NCI-H345 treated with DMSO at 0.1 percent for 48 hours (cell line): ENCODE data around the gene RAMP3.
"Not testable (repeated sequence)": the region's sequence is repeated elsewhere in the genome, so short reads cannot be mapped to it uniquely, and the experiment has no call there.

Source experiments
- DNase-seq: peaks from one replicate; lab custom pipeline; 2025; ENCODE audit not compliant: unreplicated experiment; lab: John Stamatoyannopoulos, UW

Gene RAMP3

DNA sequence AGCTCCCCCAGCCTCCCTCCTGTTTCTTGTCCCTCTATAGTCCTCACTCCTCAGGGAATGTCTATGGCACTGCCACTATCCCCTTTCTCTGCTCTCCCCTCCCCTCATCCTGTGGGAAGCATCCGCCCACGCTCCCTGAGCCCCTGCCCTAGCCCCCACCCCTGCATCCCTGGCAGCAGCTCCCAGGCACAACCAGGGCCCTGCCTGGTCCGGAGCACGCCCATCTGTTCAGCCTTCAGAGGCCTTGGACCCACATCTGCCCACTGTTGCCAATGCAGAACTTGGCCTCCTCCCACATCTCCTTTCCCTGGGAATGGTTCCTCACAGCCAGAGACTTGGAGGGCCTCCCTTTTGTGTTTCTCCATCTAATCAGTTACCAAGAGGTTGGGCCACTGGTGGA lies 25.7 kb upstream of the RAMP3 start:
- no peak for DNase-seq

DNA sequence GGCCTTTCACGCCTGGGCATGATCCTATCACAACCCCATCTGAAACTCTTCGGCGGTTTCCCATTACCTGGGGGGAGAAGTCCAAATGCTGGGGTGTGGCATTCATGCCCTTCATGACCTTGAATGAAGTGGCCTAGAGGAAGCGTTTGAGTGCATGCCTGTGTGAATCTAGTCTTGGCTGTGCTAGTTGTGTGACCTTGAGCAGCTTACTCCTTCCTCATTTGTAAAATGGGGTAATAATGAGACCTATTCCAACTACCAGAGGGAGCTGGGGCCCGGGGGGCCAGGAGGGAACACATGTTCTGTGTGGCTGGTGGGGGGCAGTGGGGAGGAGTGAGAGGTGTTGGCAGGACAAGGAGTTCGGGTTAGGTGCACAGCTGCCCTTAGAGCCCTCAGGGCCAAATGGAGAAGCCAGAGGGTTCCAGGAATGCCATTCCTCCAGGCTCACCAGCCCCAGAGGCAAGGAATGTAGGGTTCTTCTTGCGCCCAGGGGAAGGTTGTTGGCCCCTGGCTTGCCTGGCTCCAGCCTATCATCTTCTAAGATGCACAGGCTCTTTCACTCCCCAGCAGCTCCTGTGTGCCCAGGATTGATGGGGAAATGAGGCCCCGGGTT lies 24.8 kb upstream of the RAMP3 start:
- no peak for DNase-seq

- no peak for DNase-seq
These were observed 24.2 kb upstream of the RAMP3 start for GRCh38 chr7:45133352-45133751.

DNA sequence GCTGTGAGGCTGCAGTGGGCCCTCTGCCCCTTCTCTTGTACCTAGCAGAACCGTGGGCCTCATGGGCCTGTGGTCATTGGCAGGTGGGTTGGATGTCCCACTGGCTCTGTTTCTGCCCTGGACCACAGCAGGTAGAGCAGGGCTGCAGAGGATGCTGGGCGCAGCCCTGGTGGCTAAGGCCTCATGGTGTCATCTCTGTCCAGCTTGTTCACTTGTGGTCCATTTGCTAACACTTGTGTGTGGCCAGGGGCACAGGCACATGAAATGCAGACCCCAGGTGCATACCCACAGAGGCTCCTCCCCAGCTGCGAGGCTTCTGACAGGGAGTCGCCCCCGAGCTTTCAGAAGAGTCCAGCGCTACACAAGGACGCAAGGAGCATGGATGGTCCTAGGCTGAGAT lies 23.7 kb upstream of the RAMP3 start:
- DNase-seq: no peak

GRCh38 chr7:45136106-45137060 lies 21.2 kb upstream of the RAMP3 start:
- peak; percentile 28 for DNase-seq

DNA sequence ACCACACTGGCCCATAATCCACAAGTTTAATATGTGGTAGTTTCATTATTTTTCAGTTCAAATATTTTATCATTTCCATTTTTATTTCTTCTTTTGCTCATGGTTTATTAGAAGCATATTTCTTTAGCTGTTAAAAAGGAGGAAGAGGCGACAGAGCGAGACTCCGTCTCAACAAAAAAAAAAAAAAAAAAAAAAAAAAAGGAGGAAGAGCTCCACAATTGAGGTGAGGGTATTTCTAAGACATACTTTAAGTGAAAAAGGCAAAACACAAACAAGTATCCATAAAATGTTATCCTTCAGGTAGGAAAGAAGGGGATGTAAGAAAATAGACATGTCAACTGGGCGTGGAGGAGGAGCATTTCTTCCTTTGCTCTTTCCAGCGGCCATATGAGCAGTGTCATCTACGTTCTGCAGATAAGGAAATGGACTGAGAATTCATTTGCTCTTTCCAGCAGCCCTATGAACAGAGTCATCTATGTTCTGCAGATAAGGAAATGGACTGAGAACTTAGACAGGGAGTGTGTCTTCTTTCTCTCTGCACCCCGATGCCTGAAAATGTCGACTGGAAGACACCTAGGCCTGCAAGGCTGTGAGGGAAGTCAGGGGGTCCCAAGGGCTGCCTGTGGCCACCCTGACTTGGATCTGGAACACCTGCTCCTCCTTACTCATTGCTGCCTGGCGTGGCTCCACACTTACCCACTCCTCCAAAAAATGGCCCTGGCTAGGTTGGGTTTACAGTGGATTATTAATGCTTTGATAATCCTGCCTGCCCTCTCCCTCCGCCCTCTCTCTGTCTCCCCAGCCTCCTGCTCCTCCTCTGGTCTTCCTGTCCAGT lies 18.9 kb upstream of the RAMP3 start:
- no peak for DNase-seq

DNA sequence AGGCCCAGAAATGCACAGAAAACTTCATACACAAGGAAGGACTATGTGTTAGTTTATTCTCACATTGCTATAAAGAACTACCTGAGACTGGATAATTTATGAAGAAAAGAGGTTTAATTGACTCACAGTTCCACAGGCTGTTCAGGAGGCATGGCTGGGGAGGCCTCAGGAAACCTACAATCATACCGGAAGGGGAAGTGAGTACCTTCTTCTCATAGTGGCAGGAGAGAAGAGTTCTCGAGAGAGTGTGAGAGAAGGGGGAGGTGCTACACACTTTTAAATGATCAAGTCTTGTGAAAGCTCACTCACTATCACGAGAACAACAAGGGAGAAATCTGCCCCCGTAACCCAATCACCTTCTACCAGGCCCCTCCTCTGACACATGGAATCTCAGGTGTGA lies 16.8 kb upstream of the RAMP3 start:
- DNase-seq: no peak

DNA sequence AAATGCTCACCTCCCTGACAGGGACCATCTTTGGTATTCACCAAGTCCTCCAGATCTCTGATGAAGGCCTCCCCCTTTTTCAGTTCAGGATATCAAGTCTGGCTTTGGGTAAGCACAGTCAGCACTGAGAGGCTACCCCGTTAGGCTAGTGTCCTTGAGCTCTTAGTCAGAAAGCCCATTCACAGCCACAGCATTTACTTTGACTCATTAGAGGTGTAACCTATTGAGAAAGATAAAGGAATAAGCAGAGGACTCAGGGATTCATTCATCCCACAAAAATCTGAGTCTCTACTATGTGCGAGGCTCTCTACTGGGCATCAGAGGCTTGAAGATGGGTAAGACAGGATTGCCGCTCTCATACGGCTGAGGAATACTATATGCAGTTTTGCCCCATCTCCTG lies 14.0 kb upstream of the RAMP3 start:
- DNase-seq: no peak

- DNase-seq: no peak
These were observed 11.7 kb upstream of the RAMP3 start for GRCh38 chr7:45145881-45146280.

DNA sequence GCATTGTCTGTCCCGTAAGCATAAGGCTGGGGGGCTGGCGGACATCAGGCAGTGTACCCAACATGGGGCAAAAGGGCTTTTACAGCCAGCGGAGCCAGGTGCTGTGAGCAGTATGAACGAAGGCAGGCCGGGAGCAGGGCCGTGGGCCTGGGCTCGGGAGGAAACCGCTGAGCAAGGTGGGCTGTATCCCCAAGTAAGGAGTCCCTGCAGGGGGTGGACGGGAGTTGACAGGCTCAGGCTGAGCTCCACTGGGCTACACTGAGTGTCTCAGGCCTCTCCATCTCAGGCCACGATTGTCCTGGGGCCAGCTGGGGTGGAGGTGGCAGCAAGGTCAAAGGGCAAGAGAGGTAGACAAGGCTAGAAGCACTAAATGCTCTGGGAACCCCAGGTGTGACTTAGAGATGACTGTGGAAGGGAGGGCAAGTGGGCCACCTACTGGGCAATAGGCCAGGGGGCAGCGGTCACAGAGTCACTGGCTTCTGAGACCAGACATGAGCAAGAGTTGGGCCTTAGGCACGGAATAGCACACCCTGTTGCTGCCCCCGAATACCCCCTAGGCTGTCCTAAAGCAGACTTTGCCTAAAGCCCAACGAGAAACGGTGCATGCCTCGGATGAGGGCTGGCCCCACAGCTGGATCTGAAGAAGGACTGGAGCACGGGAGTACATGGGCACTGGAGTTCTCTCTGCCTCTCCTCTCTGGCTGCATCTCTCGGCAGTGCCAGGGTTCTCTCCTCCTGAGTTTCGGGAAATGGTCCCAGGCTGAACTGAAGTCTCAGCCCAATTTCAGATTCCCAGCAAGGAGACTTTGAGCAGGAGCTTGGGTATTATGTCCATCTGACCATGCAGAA lies 10.8 kb upstream of the RAMP3 start:
- no peak for DNase-seq

DNA sequence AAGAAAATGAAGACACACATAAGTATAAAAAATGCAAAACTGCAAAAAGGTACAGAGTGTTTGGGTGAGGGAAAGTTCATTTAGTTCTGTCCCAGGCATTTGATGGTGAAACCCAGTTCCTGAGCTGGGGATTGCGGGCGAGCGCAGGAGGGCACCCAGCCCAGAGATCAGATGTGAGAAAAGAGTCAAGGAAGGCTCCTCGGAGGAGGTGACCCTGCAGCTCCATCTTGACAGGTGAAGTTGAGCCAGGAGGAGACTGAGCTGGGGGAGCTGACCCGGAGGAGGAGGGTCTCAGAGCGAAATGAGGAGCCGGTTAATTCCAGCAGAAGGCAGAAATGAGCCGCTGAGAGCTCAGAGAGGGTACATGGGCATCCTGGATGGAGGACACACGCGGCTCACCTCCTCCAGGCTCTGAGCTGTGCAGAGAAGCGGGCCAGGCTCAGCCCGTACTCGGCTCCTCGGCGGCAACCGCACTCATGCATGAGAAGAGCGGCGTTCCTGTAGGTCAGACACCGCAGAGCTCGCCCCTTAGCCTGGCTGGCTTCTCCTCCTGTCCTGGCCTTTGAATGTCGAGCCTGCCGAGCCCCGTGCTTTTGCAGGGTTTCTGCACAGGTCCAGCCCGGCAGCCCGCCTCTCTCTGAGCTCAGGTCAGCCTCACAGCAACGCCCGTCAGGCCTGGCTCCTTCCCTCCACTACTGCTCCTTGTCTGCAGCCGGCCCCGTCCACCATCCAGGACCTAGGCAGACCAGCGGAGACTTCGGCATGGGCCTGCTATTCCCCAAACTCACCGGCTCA lies 9.5 kb upstream of the RAMP3 start:
- DNase-seq: no peak

GRCh38 chr7:45148653-45148973 lies 9.0 kb upstream of the RAMP3 start:
- DNase-seq: no peak

DNA sequence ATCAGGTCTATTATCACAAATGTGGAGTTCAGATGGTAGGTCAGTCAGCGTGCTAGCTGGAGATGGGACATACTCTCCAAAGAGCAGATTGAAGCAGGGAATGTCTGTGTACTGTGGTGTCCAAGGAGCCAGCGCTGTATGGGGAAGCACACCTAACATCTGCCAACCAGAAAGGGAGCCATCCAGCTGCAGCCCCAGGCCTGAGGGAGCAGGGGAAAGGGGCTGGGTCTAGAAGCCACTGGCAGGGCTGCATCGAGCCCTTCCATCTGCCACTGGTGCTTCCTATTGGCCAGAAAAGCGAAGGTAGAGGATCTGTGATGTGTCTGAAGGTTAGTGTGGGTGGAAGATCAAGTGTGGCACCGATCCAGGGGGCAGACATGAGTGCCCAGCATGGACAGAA lies 8.0 kb upstream of the RAMP3 start:
- no peak for DNase-seq

- no peak for DNase-seq
These were observed 7.4 kb upstream of the RAMP3 start for GRCh38 chr7:45150199-45150598.

GRCh38 chr7:45151131-45151684 lies 6.4 kb upstream of the RAMP3 start:
- DNase-seq: no peak

DNA sequence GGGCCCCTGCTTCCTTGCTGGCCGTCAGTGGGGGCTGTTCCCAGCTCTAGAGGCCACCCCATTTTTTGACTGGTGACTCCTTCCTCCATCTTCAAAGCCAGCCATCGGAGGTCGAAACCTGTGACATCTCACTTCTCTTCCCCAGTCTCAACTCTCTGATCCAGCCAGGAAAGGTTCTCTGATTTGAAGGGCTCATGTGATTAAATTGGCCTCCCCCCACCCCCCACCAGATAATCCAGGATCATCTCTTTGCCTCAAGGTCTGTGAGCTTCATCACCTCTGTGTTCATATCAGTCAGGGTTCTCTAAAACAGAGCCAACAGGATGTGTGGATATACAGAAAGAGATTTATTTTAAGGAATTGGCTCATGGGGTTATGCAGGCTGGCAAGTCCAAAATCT lies 5.6 kb upstream of the RAMP3 start:
- no peak for DNase-seq

DNA sequence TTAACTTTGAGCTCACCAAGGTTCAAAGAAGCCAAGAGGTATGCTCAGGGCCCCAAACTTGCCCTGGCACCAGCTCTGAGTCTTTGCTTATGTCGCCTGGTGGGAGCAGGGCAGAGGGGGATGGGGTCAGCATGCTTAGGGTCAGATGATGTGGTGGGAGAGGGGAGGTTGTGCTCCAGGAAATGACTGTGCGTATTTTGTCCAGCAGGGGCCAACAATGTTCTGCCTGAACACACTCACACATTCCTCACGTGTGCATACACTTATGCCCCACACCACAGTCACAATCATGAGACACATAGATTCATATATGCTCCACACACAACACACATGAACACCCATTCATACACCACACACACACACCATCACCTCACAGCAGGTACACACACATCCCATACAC lies 4.4 kb upstream of the RAMP3 start:
- DNase-seq: no peak

DNA sequence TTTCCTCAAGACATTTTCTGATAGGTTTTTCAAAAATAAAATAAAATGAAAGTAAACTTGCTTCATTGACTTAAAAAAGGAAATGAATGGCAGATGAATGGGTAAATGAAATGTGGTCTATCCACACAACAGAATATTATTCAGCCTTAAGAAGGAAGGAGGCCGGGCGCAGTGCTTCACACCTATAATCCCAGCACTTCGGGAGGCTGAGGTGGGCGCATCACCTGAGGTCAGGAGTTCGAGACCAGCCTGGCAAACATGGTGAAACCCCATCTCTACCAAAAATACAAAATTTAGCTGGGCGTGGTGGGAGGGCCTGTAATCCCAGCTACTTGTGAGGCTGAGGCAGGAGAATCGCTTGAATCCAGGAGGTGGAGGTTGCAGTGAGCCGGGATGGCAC lies 3.7 kb upstream of the RAMP3 start:
- not testable (repeated sequence) for DNase-seq

DNA sequence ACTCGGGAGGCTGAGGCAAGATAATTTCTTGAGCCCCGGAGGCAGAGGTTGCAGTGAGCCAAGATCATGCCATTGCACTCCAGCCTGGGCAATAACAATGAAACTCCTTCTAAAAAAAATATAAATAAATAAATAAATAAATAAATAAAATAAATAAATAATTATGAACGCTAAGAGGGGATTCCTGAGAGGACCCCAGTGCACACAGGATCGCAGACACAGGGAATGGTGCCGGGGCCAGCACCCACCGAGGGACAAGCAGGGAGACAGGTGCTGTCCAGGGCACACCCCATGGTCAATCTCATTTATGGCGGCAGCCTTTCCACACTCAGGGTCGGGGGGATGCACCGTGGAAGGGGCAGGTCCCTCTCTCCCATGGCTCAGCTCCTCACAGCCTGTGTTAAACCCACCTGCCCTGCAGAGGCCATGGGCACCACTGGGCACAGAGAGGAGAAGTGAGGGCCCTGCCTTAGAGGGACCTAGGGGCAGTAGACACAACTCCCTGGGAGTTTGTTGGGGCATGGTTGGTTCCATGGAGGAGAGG lies 2.2 kb upstream of the RAMP3 start:
- no peak for DNase-seq

- DNase-seq: no peak
These were observed 1.6 kb upstream of the RAMP3 start for GRCh38 chr7:45155941-45156340.
